K562 (cell line): ENCODE data around the gene NYNRIN. TPM values are rescaled to one million over a fixed set of nuclear protein-coding genes. Genes with fewer than 3 reads are reported as not detected.

Experiments
- ATAC-seq: fragments of 200-7000 bp; cut with Tn5 transposase; 3 replicates; pipeline ENCODE4 v1.9.1; 2020; ENCODE audit warnings: moderate library complexity
- BruUV-seq: library from RNA; stranded (reverse); fragments of 400-500 nt; replicated peaks from 2 replicates; lab custom pipeline; 2021; lab: Mats Ljungman, UMichigan
- CTCF ChIA-PET: fragments of 300-600 bp; formaldehyde crosslinking; extraction: SDS; loops from one replicate; lab custom pipeline; 2021; ENCODE audit warnings: low intra/inter-chr PET ratio; lab: Yijun Ruan, JAX
- POLR2A ChIA-PET: fragments of 300-600, 350-650 bp; sonication (Branson Sonifier 250); formaldehyde crosslinking; extraction: SDS; loops from one replicate; lab custom pipeline; 2021; ENCODE audit warnings: antibody characterized with exemption, inconsistent platforms; lab: Yijun Ruan, JAX
- DNase-seq, 4 experiments: peaks; one replicate each; pipeline versions ENCODE4 v3.0.0 to v3.0.0-alpha.2; 2011 to 2018; ENCODE audit warnings: low spot score in 3 of 4, mixed read lengths in 3 of 4; ENCODE audit errors: extremely low read depth in 1 of 4
- FAIRE-seq: peaks from 2 replicates; lab custom pipeline; 2011; peaks lifted over from hg19 to GRCh38; lab: Jason Lieb, UNC
- H2AFZ ChIP-seq: 2 replicates; pipeline ENCODE4 v1.6.0; 2011; ENCODE audit warnings: low read depth, low read length, control low read depth, inconsistent platforms
- H3K27ac ChIP-seq: fragments of 200-600 bp; 3 replicates; pipeline ENCODE4 v1.8.0; 2011; ENCODE audit warnings: low read depth, mild to moderate bottlenecking, control low read depth, inconsistent platforms, low read length, moderate library complexity, mixed read lengths; ENCODE audit errors: extremely low read depth
- H3K27me3 ChIP-seq, 2 experiments: fragments of 300-600 bp in 1 of 2; 2 replicates in 1 of 2; 3 replicates in 1 of 2; pipeline versions ENCODE4 v1.6.0 to v1.8.0; 2011; ENCODE audit warnings: inconsistent platforms in 2 of 2, low read length in 2 of 2, mild to moderate bottlenecking in 1 of 2, mixed read lengths in 1 of 2, moderate library complexity in 1 of 2; ENCODE audit not compliant: control insufficient read depth in 2 of 2, insufficient read depth in 2 of 2
- H3K36me3 ChIP-seq: fragments of 300-600 bp; 3 replicates; pipeline ENCODE4 v1.8.0; 2011; ENCODE audit warnings: mild to moderate bottlenecking, low read length, inconsistent platforms; ENCODE audit not compliant: control insufficient read depth, insufficient read depth
- H3K4me1 ChIP-seq, 2 experiments: fragments of 200-600 bp in 1 of 2; replicated peaks in 1 of 2; 2 replicates in 1 of 2; 3 replicates in 1 of 2; pipeline versions ENCODE4 v1.5.1 to v1.8.0; 2011; ENCODE audit warnings: inconsistent platforms in 2 of 2, low read length in 2 of 2, mild to moderate bottlenecking in 1 of 2, mixed read lengths in 1 of 2, moderate library complexity in 1 of 2; ENCODE audit not compliant: control insufficient read depth in 2 of 2, insufficient read depth in 2 of 2
- H3K4me2 ChIP-seq: 2 replicates; pipeline ENCODE4 v1.6.1; 2011; ENCODE audit warnings: low read length, control low read depth, inconsistent platforms, mixed read lengths; ENCODE audit not compliant: insufficient read depth
- H3K4me3 ChIP-seq: fragments of 200-600 bp; sonication (generic), shearing (Covaris generic); 2 replicates; pipeline ENCODE4 v1.5.1; 2016; ENCODE audit warnings: control low read depth, inconsistent platforms
- H3K79me2 ChIP-seq: fragments of 200-600 bp; 3 replicates; pipeline ENCODE4 v1.8.0; 2011; ENCODE audit warnings: low read length, inconsistent platforms; ENCODE audit not compliant: control insufficient read depth, insufficient read depth
- H3K9ac ChIP-seq, 2 experiments: 2 replicates each; pipeline versions ENCODE4 v1.6.0 to v1.6.1; 2011; ENCODE audit warnings: low read depth in 2 of 2, low read length in 2 of 2, control low read depth in 1 of 2, inconsistent platforms in 1 of 2, mild to moderate bottlenecking in 1 of 2, mixed read lengths in 1 of 2; ENCODE audit not compliant: insufficient read depth in 1 of 2
- H3K9me1 ChIP-seq: one replicate; pipeline ENCODE4 v1.6.0; 2011; ENCODE audit warnings: inconsistent platforms, mild to moderate bottlenecking, low read length, moderate library complexity; ENCODE audit not compliant: control insufficient read depth, insufficient read depth
- H3K9me3 ChIP-seq: replicated peaks from 2 replicates; pipeline ENCODE4 v1.5.1; 2011; ENCODE audit warnings: low read depth, low read length, inconsistent platforms; ENCODE audit not compliant: control insufficient read depth, insufficient read depth
- H4K20me1 ChIP-seq: replicated peaks from 2 replicates; pipeline ENCODE4 v1.6.1; 2011; ENCODE audit warnings: low read length, inconsistent platforms, mixed read lengths; ENCODE audit not compliant: control insufficient read depth, insufficient read depth
- HMG20A ChIP-seq: fragments of 450-650 bp; formaldehyde crosslinking; conservative IDR thresholded peaks from 2 replicates; pipeline ENCODE4 v1.4.0; 2020; ENCODE audit warnings: mild to moderate bottlenecking, mixed read lengths
- HMGN3 ChIP-seq: IDR thresholded peaks from 2 replicates; pipeline ENCODE4 v1.6.1; 2011; ENCODE audit warnings: borderline replicate concordance, low read depth, mild to moderate bottlenecking, mixed read lengths, low read length; ENCODE audit not compliant: insufficient read length; ENCODE audit errors: extremely low read depth
- ILF3 ChIP-seq: fragments of 450-650 bp; IDR thresholded peaks from 2 replicates; pipeline ENCODE4 v1.6.1; 2018; ENCODE audit warnings: antibody characterized with exemption, mild to moderate bottlenecking, moderate library complexity, borderline replicate concordance
- PTTG1 ChIP-seq: fragments of 450-650 bp; IDR thresholded peaks from 2 replicates; pipeline ENCODE4 v1.6.1; 2016; ENCODE audit warnings: low read depth, mild to moderate bottlenecking, missing genetic modification characterization, missing compliant biosample characterization
- STAT5B ChIP-seq: fragments of 250-450 bp; sonication (Bioruptor Pico); IDR thresholded peaks from 2 replicates; pipeline ENCODE4 v1.8.0; 2021; ENCODE audit warnings: mild to moderate bottlenecking, inconsistent platforms
- ZBTB7A ChIP-seq: IDR thresholded peaks from 2 replicates; pipeline ENCODE4 v1.6.1; 2011; ENCODE audit warnings: low read depth, mild to moderate bottlenecking, low read length, moderate library complexity, borderline replicate concordance; ENCODE audit not compliant: control insufficient read depth
- ZNF57 ChIP-seq: fragments of 450-650 bp; formaldehyde crosslinking; IDR thresholded peaks from 2 replicates; pipeline ENCODE4 v1.4.0; 2020; ENCODE audit warnings: mild to moderate bottlenecking, moderate library complexity
- WGBS: fragments of 100-300 bp; shearing (Covaris generic); methylation state at CpG from one replicate; pipeline ENCODE4 v1.1.6; 2016; ENCODE audit warnings: low coverage, mixed read lengths; ENCODE audit not compliant: insufficient coverage; ENCODE audit errors: missing lambda C conversion rate; 5-methylcytosine and 5-hydroxymethylcytosine counted together
- in situ Hi-C: fragments of 300-500 bp; cut with MboI; formaldehyde crosslinking; loops from 4 replicates; pipeline ENCODE4 v1.15.0; 2018; ENCODE audit warnings: inconsistent platforms, mixed read lengths
- intact Hi-C: fragments of 100-400 bp; cut with micrococcal nuclease; formaldehyde crosslinking; loops from 2 replicates; pipeline ENCODE4 v1.14.2; 2022
- polyA plus RNA-seq, 8 experiments: library from polyadenylated mRNA; depleted of rRNA in 4 of 8; stranded (reverse) in 5 of 8; unstranded in 3 of 8; fragments of >200 nt; fragmentation: Nextera tagmentation in 2 of 8; fragmentation: Illumina TruSeq in 1 of 8; extraction: Ambion mirVana in 2 of 8; extraction: Trizol in 1 of 8; gene quantifications; 2 replicates each; pipeline versions ENCODE4 v1.2.1 to v1.2.3, GENCODE V29; 2011 to 2014; ENCODE audit warnings: inconsistent platforms in 1 of 8, missing spikeins in 1 of 8
- total RNA-seq, 7 experiments: library from RNA; depleted of rRNA in 6 of 7; stranded (reverse); fragments of >200 nt in 6 of 7; fragmentation: Illumina TruSeq in 2 of 7; extraction: Trizol in 2 of 7; gene quantifications; 2 replicates each; pipeline versions ENCODE4 v1.2.1 to v1.2.3, GENCODE V29; 2011 to 2021; ENCODE audit warnings: low replicate concordance in 1 of 7
- TF ChIP-seq, protein P1 (sequence below), 3 experiments: fragments of 200-800 bp in 1 of 3; fragments of 250-450 bp in 1 of 3; fragments of 450-650 bp in 1 of 3; sonication (Bioruptor Pico) in 1 of 3; sonication (Bioruptor generic) in 1 of 3; formaldehyde crosslinking in 1 of 3; IDR thresholded peaks; 2 replicates each; pipeline versions ENCODE4 v1.6.1 to v1.8.0; 2016 to 2022; ENCODE audit warnings: mild to moderate bottlenecking in 2 of 3, missing genetic modification characterization in 2 of 3, missing compliant biosample characterization in 1 of 3, moderate library complexity in 1 of 3

Gene NYNRIN
- total and polyA plus RNA-seq, 9 of the 15 experiments (the other 6 are each of a cell fraction or from before 2014, with no cell fraction given) = 0.04 to 1.2 (median 0.28) TPM

DNA sequence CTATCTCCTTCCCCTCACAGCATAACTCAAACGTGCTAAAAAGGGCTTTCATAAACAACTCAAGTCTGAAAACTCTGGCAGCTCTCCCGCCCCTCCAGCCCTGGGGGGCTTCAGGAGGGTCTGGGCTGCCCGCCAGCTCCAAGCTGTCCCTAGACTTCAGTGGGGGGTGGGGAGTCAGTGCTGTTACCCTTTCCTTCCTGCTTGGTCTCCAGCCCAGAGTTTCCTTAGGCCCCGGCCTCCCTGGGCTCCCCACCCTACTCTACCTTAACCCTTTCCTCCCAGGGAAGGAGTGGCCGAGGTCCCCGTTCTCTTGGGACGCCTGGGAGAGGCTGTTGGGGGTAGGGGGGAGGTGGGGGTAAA is 530 bp upstream of the NYNRIN start:
- intact Hi-C loops = no loop called here
- POLR2A ChIA-PET = no interaction called here

More for the DNA sequence above, 530 bp upstream of the NYNRIN start:
- Histone ChIP-seq H3K27me3 (no peaks in the 10 kb centered on the region), H3K4me2 (no peak overlapping the region), H2AFZ (no peak overlapping the region), H3K9ac (no peak overlapping the region; a peak in 1 of 4 replicates), H3K4me1 (peaks cover 0 to 8% of the 10 kb centered on the region in 2 experiments; a peak in 4 of 5 replicates), H3K9me3 (no peaks in the 10 kb centered on the region), H3K27ac (no peak overlapping the region), H3K36me3 (no peaks in the 10 kb centered on the region; the same call in 2 of the 3 replicates), H3K4me3 (no peak overlapping the region), H4K20me1 (no peaks in the 10 kb centered on the region), H3K79me2 (no peaks in the 10 kb centered on the region), H3K9me1 (no peaks in the 10 kb centered on the region)
- in situ Hi-C loops = no loop called here
- FAIRE-seq = no peak
- WGBS = 67% methylated on average over 3 of the region's 7 CpGs
- no peak for DNase-seq
- ATAC-seq = no peak
- CTCF ChIA-PET = no interaction called here
- TF ChIP-seq ZNF57 (no peak), STAT5B (CRISPR knock-in tag) (no peak), HMG20A (CRISPR knock-in tag) (no peak), HMGN3 (no peak), ILF3 (no peak), ZBTB7A (no peak; the same call in 1 of the 2 replicates), PTTG1 (tag) (no peak)
- TF ChIP-seq, protein P1, sequence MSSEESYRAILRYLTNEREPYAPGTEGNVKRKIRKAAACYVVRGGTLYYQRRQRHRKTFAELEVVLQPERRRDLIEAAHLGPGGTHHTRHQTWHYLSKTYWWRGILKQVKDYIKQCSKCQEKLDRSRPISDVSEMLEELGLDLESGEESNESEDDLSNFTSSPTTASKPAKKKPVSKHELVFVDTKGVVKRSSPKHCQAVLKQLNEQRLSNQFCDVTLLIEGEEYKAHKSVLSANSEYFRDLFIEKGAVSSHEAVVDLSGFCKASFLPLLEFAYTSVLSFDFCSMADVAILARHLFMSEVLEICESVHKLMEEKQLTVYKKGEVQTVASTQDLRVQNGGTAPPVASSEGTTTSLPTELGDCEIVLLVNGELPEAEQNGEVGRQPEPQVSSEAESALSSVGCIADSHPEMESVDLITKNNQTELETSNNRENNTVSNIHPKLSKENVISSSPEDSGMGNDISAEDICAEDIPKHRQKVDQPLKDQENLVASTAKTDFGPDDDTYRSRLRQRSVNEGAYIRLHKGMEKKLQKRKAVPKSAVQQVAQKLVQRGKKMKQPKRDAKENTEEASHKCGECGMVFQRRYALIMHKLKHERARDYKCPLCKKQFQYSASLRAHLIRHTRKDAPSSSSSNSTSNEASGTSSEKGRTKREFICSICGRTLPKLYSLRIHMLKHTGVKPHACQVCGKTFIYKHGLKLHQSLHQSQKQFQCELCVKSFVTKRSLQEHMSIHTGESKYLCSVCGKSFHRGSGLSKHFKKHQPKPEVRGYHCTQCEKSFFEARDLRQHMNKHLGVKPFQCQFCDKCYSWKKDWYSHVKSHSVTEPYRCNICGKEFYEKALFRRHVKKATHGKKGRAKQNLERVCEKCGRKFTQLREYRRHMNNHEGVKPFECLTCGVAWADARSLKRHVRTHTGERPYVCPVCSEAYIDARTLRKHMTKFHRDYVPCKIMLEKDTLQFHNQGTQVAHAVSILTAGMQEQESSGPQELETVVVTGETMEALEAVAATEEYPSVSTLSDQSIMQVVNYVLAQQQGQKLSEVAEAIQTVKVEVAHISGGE (CRISPR knock-in tag; IDR thresholded peaks at IDR 0.05) = no peak
- no TSS peak for BruUV-seq
